Middle frontal gyrus (tissue), 1 donor: ENCODE measurements around the gene TAF5L.

ENCODE experiments used
- DNase-seq: peaks from one replicate; pipeline ENCODE4 v3.0.0-alpha.2; 2015; ENCODE audit warnings: low spot score; ENCODE audit errors: extremely low spot score

Gene TAF5L

DNA sequence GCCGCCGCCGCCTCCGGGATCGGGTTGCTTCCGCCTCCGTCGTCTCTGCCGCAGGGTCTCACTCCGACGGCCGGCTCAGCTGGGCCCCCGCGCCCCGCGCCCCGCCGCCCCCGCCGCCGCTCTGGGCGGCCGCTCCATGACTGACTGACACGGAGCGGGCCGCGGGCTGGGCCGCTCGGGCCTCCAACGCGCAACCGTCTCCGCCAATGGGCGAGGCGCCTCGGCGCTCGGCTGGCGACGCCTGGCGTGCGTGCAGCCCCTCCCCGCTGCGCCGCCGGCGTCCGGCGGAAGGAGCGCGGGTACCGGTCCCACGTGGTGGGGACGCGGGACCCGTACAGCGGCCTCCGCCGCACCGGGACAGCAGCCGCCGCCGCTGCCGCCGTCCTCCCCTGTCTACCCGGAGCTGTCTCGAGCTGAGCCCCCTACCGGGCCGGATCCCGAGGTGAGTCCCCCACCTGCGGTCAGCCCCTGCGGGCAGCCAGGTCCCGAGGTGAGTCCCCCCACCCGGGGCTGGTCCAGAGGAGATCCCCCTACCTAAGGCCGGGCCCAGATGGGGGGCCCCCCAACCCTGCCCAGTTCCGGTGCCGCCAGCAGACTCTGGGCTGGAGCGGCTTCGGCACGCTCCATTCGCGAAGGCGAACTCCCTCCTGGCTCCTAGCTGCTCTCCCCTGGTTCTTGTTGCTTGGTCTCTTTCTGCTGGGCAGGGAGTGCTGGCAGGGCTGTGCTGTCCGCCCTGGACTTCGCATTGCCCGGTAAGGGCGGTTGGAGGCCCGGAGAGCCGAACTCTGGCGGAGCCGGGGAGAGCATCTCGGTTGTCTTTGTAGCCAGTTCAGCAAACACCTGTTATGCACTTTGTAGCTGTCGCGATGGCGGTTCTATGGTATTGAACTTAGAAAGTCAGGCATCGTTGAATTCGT is at the start of gene TAF5L, which contains the start of gene URB2:
TAF5L (minus strand) TSS at position 208 of the 917 bp plus-strand sequence. CDS start 11,640 bp downstream, outside the sequence.
URB2 (plus strand) TSS at position 333 of the 917 bp plus-strand sequence. CDS start 1,387 bp downstream, outside the sequence.
- DNase-seq: peak; percentile 87

DNA sequence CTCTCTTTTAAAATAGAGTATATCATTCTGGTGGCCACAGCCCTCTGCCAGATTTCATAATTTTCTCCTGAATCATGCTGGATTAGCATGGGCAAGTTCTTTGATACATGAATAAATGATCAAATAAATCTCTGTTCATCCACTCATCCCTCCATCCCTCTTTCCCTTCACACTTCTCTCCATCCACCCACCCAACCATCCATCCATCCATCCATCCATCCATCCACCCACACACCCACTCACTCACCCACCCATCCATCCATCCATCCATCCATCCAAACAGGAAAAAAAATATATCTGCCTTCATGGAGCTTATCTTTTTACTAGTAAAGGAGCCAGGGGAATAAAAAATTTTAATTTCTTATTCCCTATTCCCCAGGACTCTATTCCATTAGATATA is 49.5 kb upstream of the TAF5L start:
- DNase-seq: no peak

DNA sequence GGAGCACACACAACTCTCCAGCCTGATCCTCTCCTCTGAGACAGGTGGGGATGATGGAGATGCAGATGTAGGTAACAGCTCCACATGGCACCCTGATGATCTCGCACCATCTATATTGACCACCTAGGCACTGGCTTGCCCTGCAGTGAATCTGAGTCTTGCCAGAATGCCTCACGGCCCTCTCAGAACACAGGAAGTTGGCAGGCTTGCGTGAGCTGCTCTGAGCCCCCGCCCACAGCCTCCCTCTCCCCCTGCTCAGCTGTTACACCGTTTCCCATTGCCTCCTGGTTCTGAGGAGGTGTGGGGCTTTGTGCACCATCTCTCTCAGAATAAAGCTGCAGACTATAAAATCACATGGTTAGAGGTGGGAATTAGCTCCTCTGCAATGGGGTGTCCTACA is 48.1 kb upstream of the TAF5L start:
- DNase-seq: no peak

DNA sequence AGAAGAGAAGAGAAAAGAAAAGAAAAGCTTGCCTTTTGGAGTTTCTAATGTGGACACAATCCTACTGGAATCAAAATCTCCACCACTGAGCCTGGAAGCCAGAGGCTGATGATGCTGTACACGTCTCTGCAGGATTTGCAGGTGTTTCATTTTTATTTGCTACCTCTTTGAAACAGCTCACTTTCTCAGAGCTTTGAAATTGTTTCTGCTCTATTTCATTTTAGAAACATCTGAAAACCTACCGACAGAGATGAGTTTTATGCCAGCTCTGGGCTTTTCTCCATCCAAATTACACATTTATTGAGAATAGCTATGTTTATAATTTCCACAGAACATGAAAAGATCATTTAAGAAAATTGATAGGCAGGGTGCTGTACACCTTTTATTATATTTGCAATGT is 46.3 kb upstream of the TAF5L start:
- DNase-seq: no peak

DNA sequence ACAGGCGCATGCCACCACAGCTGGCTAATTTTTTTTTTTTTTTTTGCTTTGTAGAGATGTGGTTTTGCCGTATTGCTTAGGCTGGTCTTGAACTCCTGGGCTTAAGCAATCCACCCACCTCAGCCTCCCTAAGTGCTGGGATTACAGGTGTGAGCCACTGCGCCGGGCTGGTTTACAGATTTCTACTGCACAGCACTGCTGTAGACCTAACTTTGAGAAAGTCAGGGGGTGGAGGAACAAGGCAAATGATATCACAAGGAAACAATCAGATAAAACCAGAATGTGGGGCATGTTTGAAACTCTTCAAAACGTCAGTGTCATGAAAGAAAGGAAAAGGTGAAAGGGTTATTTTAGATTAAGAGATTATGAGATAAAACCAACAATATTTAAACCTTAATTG is 45.4 kb upstream of the TAF5L start:
- no peak for DNase-seq

DNA sequence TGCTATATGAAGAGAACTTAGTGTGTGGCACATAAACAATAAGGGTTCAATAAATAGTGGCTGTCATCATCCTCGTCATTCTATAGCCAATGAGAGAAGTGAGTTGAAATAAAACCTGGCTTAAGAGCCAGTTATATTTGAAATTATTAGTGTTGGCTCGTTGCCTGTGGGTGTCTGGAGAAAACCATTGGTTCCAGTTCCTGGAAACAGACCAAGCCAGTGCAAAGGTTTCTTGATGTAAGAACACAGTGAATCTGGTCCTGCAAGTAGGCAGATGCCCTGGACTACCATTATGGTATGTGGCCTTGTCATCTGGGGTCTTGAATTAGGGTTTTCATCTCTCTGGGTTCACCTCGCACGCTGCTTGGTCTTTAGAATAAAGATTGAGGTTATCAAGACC is 43.4 kb upstream of the TAF5L start:
- no peak for DNase-seq

DNA sequence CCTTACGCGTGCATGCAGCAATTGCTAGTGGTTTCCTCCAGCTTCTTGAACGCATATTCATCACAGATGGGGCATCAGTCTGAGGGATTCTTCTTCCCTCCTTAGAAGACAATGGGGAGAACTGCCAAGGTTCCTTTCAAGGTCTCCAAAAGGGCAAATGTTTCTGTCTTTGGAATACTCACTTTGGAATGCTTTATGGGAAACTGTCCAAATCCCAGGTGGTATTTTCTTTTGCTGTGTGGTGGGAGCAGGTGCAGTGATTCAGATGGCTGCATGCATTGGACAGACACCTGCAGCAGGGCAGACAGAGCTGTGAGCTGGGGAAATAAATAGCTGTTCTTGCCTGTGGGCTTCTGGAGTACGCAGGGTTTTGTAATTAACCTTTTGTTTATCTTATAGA is 40.7 kb upstream of the TAF5L start:
- DNase-seq: no peak

DNA sequence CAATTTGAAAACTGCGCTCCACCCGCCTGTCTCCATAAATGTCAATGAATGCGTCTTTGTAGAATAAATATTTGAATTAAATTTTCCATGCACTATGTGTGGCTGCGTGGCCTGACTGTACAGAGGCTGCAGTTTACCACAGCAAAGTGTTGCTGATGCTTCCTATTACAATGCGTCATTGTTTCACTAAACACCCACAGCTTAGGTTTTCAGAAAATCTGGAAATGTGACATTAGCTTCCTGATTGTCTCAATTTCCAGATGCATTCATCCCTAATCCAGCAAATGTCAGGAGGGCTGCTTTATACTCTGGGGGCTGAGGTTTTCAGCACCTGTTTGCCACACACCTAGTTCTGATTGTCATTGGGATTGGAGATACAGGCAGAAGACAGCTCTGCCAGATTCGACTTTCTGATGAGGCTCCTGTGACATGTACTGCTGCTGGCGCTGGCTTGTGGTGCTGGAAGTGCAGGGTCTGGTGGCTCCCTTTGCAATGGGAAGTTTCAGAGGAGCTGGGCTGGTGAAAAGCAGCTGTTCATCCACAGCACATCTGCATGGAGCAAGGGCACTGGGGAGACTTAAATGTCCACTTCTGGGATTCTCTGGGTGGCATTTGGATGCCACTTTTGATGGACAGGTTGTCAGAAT is 40.1 kb upstream of the TAF5L start:
- no peak for DNase-seq

DNA sequence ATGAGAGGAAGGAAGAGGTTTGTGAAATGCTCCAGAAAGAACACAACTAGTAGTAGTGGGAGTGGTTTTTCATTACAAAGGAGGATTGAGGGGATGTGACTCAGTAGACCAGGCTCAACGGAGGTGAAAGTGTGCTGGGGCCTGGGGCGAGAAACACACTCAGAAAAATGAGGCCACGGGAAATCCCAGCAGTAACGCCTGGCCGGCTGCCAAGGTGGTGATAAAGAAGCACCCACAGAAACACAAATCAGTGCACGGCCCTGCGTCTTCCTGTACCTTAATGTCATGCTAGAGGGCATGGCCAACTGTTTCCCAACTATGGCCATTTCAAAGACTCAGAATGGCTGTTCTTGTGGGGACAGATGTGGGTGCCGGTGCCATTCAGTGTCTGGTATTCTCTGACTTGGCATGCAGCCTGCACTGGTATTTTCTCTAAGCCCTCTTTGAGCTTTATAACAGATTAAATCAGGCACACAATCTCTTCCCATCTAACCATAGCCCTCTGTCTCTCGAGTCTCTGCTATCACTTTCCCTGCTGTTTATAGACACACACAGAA is 38.3 kb upstream of the TAF5L start:
- no peak for DNase-seq

DNA sequence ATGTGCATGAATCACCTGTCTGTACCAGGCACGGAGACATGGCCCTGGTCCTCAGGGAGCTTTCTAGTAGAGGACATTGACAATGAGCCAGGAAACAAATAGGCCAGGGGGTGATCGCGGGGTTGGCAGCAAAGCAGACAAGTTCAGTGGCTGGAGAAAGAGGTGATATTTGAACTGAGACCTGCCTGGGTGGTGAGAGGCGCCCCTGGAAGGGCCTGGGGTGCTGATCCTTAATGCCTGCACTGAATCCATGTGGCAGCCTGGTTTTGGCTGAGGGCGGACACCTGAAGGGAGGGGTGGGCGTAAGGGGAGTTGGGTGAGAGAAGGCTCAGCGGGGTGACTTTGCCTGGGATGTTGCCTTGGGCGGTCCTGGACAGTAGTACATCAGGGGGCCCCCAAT is 36.0 kb upstream of the TAF5L start:
- DNase-seq: no peak

DNA sequence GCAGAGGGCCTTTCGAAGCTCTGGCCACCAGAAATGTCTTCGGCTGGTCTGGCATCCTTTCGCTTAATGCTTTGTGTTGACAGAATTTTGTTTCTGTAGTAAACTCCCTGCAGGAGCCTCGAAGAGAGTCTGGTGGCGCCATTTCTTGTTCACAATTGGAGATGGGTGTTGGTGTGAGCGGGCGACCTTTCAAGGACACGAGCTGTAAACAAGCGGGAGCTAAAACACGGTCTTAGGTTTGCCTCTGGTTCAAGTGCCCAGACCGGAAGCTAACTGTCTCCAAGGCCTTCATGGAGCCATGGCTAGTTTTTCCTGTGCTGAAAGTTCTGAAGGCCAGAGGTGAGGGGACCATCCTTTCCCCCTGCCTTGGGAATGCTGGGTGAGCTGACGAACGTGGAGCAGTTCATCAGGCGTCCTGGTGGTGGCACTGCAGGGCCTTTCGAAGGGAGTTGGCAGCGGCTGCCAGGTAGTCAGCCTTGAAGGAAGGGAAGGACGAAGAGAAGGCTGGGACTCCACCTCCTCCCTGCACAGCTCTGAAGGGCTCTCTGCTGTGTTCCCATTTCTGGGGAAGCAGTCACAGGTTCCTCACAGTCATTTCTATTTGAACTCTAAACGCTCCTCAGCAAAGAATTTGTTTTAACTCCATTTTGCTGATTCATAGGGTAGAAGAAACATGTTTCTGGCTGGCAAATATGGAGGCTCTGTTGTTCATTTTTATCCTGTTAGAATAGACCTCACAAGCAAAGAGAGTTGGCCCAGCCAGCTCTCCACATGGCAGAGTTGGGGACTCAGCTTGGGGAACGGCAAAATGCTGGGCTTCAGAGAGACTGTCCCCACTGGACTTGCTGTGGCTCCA is 35.3 kb upstream of the TAF5L start:
- peak; percentile 80 for DNase-seq

DNA sequence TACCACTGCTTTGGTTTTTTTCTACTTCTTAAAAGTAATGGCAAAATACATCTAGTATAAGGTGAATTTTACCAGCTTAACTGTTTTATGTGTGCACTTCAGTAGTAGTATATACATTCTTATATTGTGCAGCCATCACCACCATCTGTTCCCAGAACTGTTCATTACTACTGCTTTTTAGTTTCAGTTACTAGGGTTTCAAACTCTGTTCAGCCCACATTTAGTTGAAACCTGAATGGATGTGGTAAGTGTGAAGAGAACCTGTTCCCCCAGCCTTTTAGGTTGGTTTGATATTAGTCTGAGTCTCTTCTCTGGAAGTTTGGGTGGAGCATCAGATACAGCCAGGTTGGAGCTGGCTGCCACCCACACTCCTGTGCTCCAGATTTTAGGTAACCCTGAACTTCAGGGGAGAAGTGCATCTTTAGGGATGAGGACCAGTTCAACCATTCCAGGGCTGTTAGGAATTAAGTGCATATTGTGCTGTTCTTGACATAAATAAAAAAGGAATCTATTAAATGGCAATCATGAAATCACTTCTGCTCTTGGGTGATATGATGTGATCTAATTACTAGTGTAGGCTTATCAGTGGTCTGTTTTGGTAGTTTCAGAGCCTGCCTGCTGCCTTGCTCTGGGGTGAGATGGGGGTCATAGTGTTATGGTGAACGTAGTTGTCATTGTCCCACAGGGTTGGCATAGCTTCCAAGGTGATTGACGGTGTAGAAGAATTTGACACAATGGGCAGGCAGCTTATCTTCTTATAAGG is 32.3 kb upstream of the TAF5L start:
- no peak for DNase-seq

DNA sequence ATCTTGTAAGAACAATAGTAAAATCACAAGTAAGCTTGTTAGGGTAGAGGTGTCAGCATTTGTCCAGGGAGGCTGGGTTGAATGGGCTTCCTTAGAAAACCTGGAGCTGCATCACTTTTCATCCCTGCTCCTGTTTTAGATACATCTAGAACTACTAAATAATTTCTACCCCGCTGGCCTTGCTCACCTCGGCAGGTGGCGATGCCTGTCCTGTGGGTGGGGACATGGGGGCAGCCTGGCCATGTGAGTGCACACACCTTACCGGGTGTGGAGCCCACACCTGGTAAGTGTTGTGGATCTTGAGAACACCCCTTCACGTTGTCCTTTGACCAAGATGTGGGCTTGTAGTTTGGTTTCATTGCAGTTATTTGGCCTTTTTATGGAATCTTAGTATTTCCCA is 29.9 kb upstream of the TAF5L start:
- no peak for DNase-seq

DNA sequence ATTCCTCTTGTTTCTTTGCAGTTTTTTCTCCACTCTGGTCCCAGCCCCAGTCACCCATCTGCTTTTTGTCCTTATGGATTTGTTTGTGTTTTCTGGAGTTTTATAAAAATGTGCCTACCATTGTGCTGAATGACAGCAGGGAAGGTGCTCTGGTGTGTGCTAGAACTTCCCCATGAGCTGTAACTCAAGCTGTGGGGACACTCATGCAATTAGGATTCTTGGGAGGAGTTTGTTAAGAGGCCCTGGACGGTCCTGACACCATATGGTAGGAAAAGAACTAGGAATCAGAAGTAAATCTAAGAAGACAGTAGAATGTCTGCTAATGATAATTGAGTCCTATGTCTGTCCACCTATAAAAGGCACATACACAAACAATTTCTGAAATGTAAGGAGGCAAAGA is 27.5 kb upstream of the TAF5L start:
- no peak for DNase-seq

DNA sequence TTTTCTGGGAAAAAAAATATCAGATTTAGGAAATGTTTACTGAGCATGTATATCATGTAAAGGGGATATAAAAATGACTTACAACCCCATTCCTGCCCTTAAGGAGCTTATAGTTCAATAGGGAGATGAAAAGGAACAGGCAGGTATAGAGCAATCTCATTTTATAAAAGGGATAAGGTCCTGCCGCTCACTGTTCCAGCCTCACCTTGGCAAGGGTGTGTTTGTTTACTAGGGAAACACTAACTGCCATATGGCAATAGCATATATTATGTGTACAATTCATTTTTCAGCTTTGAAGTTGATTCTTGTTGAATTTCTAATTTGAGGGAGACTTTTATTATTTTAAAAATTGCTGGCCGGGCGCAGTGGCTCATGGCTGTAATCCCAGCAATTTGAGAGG is 25.6 kb upstream of the TAF5L start:
- no peak for DNase-seq

DNA sequence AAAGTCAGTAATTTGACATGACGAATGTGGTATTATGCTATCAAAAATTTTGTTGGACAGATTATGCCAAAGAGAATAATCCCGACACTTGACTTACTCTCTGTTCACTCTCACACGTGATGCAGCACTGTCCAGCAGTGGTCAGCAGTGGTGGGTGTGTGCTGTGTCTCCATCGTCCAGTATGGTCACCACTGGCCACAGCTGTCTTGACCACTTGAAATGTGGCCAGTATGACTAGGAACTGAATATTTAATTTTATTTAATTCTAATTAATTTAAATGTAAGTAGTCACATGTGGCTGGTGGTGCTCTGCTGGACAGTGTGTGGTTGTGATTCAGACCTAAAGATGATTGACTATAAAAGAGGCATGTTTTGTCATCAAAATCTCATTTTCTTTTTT is 24.1 kb upstream of the TAF5L start:
- no peak for DNase-seq

DNA sequence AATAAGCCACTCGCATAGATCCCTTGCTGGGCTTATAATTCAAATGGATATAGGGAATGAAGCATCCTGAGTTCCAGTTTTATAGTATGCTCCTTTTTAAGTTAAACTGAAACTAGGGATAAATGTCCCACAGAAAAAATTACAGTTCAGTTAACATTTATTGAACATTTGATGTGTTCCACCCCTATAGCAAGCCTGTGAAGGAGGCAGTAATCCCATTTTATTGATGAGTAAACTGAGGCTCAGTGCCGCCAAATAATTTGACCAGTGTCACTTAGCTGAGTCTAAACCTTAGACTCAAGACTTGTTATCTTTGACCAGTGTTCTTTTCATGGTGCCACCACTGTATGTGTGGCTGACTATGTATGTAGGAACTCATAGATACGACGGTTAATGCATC is 22.5 kb upstream of the TAF5L start:
- DNase-seq: no peak

DNA sequence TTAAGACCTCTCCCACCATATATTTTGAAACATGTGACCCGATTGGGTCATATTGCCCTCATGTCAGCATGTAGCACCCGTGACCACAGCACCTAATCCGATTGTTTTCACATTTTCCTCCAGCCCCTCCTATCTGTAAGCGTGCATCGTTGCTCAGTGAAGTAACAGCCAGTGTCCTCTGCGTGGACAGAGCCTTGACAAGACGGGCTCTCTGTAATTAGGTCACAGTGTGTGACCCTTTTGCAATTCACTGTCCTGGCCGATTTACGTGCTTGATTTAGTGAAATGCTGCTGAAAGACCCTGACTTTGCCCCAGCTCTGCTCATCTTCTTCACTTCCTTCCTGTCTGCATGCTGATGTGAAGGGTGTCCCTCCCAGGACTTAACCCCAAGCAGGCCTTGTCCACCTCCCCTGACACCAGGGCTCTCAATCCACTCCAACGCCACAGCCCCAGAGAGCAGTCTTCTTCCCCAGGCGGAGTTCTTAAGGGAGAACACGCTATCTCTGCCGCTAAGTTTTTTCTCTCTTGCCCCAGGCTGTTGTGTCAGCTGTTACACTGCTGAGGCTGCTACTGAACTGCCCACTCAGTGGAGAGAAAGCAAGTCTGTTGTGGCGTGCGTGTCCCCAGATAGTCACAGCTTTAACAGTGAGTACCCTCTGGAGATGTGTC is 19.5 kb upstream of the TAF5L start:
- DNase-seq: no peak

DNA sequence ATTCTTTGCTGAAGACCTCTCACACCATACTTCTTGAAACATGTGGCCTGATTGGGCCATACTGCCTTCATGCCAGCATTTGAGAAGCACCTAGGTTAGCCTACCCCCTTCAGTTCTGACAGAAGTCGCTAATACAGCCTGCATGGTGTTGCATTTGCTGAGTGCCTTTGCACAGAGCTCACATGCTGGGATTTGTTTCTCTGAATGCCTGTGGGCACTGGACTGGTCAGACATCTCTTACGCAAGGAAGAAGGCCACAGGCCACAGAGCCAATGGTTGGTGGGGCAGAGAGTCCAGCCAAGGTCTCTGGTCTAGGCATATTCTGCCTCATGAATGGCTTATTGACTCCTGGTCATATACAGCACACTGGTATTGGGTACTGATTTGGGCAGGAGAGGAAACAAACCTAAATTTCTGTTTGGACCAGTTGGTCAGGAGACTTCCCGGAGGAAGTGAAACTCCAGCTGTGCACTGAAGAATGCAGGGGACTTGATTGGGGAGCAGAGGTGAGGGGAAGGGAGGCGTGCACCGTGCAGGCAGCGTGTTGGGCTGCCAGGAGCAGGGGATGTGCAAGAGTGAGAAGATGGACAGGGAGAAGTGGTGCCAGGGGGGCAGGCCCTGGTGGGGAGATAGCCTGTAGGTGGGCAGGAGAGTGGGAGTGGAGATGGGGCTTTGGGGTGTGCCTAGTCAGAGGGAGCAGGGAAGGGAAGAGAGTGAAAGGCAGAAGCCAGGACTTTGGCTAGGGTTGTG is 18.2 kb upstream of the TAF5L start:
- DNase-seq: no peak
